Measurements from ENCODE around the gene MYOF. TPM values are rescaled to one million over a fixed set of nuclear protein-coding genes. Genes with fewer than 3 reads are reported as not detected.

MYOF gene
- total and polyA plus RNA-seq, 2 donors (not counting 1 experiment from before 2014, with no cell fraction given): 298 to 314 TPM

- Histone ChIP-seq H3K79me2 (ENCODE audit: control insufficient read depth, insufficient read depth, low read length) (no peaks in the 10 kb centered on the region), H4K20me1 (ENCODE audit: control insufficient read depth, extremely low read depth, insufficient read depth, low read length) (no peaks in the 10 kb centered on the region), H3K27me3 (ENCODE audit: control insufficient read depth, insufficient read depth, low read length) (no peaks in the 10 kb centered on the region), H3K4me1 (ENCODE audit: control insufficient read depth, extremely low read depth, insufficient read depth, low read length) (no peaks in the 10 kb centered on the region), H3K36me3 (ENCODE audit: control insufficient read depth, insufficient read depth, low read length) (peaks cover 2% of the 10 kb centered on the region), H2AFZ (ENCODE audit: low read length) (no peak overlapping the region), H3K9ac (ENCODE audit: insufficient read depth, low read length) (no peak overlapping the region), H3K9me3 (ENCODE audit: control insufficient read depth, insufficient read depth, low read depth, low read length) (no peaks in the 10 kb centered on the region), H3K27ac (ENCODE audit: insufficient read depth, low read length) (no peak overlapping the region), H3K4me3 (replicated peaks in 1 of 4; ENCODE audit: control extremely low read depth in 1 of 4, insufficient read depth in 1 of 4, low read depth in 3 of 4, low read length in 4 of 4) (no peak overlapping the region), H3K4me2 (ENCODE audit: extremely low read depth, insufficient read depth, low read length) (no peak overlapping the region)
- no peak for DNase-seq (ENCODE audit: low read depth in 2 of 2)
- TF ChIP-seq EZH2 (IDR thresholded peaks at IDR 0.05; ENCODE audit: low read length, missing control alignments) (no peak), CTCF (conservative IDR thresholded peaks at IDR 0.05 in 1 of 2, IDR thresholded peaks at IDR 0.05 in 1 of 2; ENCODE audit: low read depth in 1 of 2, low read length in 2 of 2) (no peak)
These were observed 182.9 kb downstream of the MYOF start for GRCh38 chr10:93299195-93299594.

GRCh38 chr10:93296151-93296550 is 186.0 kb downstream of the MYOF start:
- Histone ChIP-seq H3K4me2 (ENCODE audit: extremely low read depth, insufficient read depth, low read length) (no peak overlapping the region), H4K20me1 (ENCODE audit: control insufficient read depth, extremely low read depth, insufficient read depth, low read length) (no peaks in the 10 kb centered on the region), H3K79me2 (ENCODE audit: control insufficient read depth, insufficient read depth, low read length) (no peaks in the 10 kb centered on the region), H3K9me3 (ENCODE audit: control insufficient read depth, insufficient read depth, low read depth, low read length) (no peaks in the 10 kb centered on the region), H3K9ac (ENCODE audit: insufficient read depth, low read length) (no peak overlapping the region), H2AFZ (ENCODE audit: low read length) (no peak overlapping the region), H3K4me1 (ENCODE audit: control insufficient read depth, extremely low read depth, insufficient read depth, low read length) (no peaks in the 10 kb centered on the region), H3K27me3 (ENCODE audit: control insufficient read depth, insufficient read depth, low read length) (no peaks in the 10 kb centered on the region), H3K4me3 (replicated peaks in 1 of 4; ENCODE audit: control extremely low read depth in 1 of 4, insufficient read depth in 1 of 4, low read depth in 3 of 4, low read length in 4 of 4) (no peak overlapping the region), H3K36me3 (ENCODE audit: control insufficient read depth, insufficient read depth, low read length) (no peaks in the 10 kb centered on the region), H3K27ac (ENCODE audit: insufficient read depth, low read length) (no peak overlapping the region)
- no peak for DNase-seq (ENCODE audit: low read depth in 2 of 2)
- TF ChIP-seq CTCF (conservative IDR thresholded peaks at IDR 0.05 in 1 of 2, IDR thresholded peaks at IDR 0.05 in 1 of 2; ENCODE audit: low read depth in 1 of 2, low read length in 2 of 2): no peak
- TF ChIP-seq EZH2 (IDR thresholded peaks at IDR 0.05; ENCODE audit: low read length, missing control alignments): no peak

GRCh38 chr10:93293999-93294398 is 188.1 kb downstream of the MYOF start:
- Histone ChIP-seq H3K27ac (ENCODE audit: insufficient read depth, low read length) (no peak overlapping the region), H3K4me2 (ENCODE audit: extremely low read depth, insufficient read depth, low read length) (no peak overlapping the region)

More at GRCh38 chr10:93293999-93294398, 188.1 kb downstream of the MYOF start:
- Histone ChIP-seq H3K4me1 (ENCODE audit: control insufficient read depth, extremely low read depth, insufficient read depth, low read length) (no peaks in the 10 kb centered on the region), H4K20me1 (ENCODE audit: control insufficient read depth, extremely low read depth, insufficient read depth, low read length) (no peaks in the 10 kb centered on the region), H3K4me3 (replicated peaks in 1 of 4; ENCODE audit: control extremely low read depth in 1 of 4, insufficient read depth in 1 of 4, low read depth in 3 of 4, low read length in 4 of 4) (no peak overlapping the region), H3K79me2 (ENCODE audit: control insufficient read depth, insufficient read depth, low read length) (no peaks in the 10 kb centered on the region), H3K27me3 (ENCODE audit: control insufficient read depth, insufficient read depth, low read length) (no peaks in the 10 kb centered on the region), H3K36me3 (ENCODE audit: control insufficient read depth, insufficient read depth, low read length) (no peaks in the 10 kb centered on the region), H2AFZ (ENCODE audit: low read length) (no peak overlapping the region), H3K9ac (ENCODE audit: insufficient read depth, low read length) (no peak overlapping the region), H3K9me3 (ENCODE audit: control insufficient read depth, insufficient read depth, low read depth, low read length) (no peaks in the 10 kb centered on the region)
- TF ChIP-seq EZH2 (IDR thresholded peaks at IDR 0.05; ENCODE audit: low read length, missing control alignments) (no peak), CTCF (conservative IDR thresholded peaks at IDR 0.05 in 1 of 2, IDR thresholded peaks at IDR 0.05 in 1 of 2; ENCODE audit: low read depth in 1 of 2, low read length in 2 of 2) (no peak)
- DNase-seq (ENCODE audit: low read depth in 2 of 2): no peak
